B cell (primary cell): ENCODE results near the gene STRN.
"Not testable (repeated sequence)": the region's sequence is repeated elsewhere in the genome, so short reads cannot be mapped to it uniquely, and the experiment has no call there.

Experiments
- EZH2 ChIP-seq: IDR thresholded peaks from 2 replicates; pipeline ENCODE4 v1.6.1; 2012; ENCODE audit warnings: borderline replicate concordance, low read depth, mild to moderate bottlenecking, moderate library complexity, low read length; ENCODE audit not compliant: insufficient read depth, poor library complexity, severe bottlenecking
- TF ChIP-seq, protein P1 (sequence below): fragments of 200-600 bp; IDR thresholded peaks from one replicate; pipeline ENCODE4 v1.8.0; 2022; ENCODE audit warnings: antibody characterized with exemption, mild to moderate bottlenecking

DNA sequence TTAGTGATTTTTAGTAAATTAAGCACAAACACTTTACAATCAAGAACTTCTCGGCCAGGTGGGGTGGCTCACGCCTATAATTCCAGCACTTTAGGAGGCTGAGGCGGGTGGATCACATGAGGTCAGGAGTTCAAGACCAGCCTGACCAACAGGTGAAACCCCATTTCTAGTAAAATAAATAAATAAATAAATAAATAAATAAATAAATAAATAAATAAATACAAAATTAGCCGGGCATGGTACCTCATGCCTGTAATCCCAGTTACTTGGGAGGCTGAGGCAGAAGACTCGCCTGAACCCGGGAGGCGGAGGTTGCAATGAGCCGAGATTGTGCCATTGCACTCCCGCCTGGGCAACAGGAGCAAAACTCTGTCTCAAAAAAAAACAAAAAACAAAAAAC lies 79.2 kb downstream of the STRN start:
- TF ChIP-seq, protein P1, sequence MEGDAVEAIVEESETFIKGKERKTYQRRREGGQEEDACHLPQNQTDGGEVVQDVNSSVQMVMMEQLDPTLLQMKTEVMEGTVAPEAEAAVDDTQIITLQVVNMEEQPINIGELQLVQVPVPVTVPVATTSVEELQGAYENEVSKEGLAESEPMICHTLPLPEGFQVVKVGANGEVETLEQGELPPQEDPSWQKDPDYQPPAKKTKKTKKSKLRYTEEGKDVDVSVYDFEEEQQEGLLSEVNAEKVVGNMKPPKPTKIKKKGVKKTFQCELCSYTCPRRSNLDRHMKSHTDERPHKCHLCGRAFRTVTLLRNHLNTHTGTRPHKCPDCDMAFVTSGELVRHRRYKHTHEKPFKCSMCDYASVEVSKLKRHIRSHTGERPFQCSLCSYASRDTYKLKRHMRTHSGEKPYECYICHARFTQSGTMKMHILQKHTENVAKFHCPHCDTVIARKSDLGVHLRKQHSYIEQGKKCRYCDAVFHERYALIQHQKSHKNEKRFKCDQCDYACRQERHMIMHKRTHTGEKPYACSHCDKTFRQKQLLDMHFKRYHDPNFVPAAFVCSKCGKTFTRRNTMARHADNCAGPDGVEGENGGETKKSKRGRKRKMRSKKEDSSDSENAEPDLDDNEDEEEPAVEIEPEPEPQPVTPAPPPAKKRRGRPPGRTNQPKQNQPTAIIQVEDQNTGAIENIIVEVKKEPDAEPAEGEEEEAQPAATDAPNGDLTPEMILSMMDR = not testable (repeated sequence)
- TF ChIP-seq EZH2 = not testable (repeated sequence)
